DMS153 treated with DMSO at 0.1 percent for 48 hours (cell line): ENCODE measurements around the gene RBBP5.

Experiments
- DNase-seq: peaks from one replicate; lab custom pipeline; 2025; ENCODE audit not compliant: unreplicated experiment; lab: John Stamatoyannopoulos, UW

Gene RBBP5

GRCh38 chr1:205058853-205059252 lies 62.9 kb downstream of the RBBP5 start:
- DNase-seq, result no peak

DNA sequence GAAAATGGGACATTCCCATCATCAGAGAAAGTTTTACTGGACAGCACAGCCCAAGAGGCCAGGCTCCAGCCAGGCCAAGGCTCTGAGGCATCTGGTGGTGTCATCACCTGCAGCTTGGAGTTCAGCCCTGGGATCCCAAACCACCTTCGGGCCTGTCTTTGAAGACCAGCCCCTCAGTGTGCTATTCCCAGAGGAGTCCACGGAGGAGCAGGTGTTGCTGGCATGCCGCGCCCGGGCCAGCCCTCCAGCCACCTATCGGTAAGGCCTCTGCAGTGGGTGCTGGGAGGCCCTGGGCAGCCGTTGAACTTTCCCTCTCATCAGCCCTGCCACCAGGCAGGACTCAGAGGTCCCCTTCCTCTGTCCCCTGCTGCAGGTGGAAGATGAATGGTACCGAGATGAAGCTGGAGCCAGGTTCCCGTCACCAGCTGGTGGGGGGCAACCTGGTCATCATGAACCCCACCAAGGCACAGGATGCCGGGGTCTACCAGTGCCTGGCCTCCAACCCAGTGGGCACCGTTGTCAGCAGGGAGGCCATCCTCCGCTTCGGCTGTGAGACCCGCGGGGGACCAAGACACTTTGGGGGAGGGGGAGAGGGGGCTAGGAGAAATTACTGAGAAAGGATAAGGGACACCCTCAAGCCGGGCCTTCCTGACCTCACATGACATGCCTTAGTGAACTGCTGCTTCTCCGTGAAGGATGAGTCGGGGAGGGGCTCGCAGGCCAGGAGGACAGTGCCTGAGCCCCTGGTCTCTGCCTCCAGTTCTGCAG lies 63.8 kb downstream of the RBBP5 start:
- DNase-seq, result no peak

GRCh38 chr1:205056956-205057568 lies 64.7 kb downstream of the RBBP5 start:
- DNase-seq, result no peak

DNA sequence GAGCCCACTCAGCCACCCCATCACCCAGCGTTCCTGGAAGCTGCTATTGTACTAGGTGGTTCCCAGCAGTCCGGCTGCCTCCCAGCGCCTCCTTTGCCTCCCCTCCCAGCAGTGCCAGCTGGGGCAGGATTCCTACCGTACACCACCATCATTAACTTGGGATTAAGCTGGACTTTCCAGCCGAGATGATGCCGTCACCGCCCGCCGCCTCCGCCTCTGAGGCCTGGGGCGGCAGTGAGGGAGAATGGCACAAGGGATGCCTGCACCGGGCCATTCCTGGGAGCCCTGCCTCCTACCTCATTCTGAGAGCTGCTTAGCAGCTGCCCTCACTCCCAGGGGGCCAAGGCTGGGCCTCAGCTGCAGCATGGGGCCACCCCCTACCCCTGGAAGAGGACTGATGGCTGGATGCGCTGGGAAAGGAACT lies 65.6 kb downstream of the RBBP5 start:
- no peak for DNase-seq

GRCh38 chr1:205054013-205054412 lies 67.8 kb downstream of the RBBP5 start:
- DNase-seq, result no peak

DNA sequence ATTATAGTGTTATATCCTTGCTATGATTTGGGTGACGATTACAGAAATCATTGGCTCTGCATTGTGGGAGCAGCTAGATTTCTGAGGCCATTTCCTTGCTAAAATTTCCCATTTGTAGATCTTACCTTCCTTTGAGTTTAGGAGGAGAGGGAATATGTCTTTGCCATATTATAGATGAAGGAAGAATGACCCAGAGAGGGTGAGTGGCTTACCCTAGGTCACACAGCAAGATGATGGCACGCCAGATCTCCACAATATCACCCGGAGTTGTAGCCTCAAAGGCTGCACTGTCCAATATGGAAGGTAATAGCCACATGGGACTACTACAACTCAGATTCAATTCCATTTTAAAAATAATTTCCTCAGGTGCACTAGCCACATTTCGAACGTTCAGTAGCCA lies 68.5 kb downstream of the RBBP5 start:
- DNase-seq, result no peak

- DNase-seq, result no peak
Observed at GRCh38 chr1:205052690-205053089, 69.1 kb downstream of the RBBP5 start.

DNA sequence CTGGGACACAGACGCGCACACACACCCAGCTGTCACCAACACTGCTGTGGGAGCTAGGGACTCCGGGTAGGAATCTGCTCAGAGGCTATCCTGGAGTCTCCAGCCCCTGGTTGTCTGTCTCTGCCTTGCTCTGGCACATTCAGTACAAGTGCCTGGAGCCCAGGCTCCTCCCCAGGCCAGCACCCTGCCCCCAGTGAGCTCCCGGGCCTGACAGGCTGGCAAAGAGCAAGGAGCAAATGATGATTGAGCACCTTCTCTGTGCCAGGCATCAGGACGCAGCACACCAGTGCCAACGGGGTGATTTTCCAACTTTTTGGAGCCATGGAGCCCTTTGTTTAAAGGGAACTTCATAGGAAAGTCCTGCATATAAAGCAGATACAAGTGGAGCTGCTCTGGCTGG lies 72.3 kb downstream of the RBBP5 start:
- DNase-seq, result no peak

DNA sequence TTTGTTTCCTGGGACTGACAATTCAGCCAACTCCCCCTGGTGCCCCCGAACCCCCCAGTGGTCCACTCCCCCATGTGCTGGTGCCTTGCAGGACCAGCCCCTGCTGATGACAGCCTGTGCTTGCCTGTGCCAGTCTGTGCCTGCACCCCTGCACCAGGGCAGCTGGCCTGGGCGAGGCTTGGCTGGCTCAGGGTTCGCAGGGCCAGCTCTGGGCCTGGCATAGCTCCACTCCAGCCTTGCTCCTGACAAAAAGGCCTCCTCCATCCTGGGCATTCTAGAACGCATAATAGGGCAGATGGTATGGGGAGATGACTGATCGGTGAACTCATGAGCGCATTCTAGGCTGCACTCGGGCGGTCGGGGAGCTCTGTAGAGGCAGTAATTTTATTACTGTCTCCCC lies 73.4 kb downstream of the RBBP5 start:
- DNase-seq, result no peak

GRCh38 chr1:205047764-205048231 lies 74.0 kb downstream of the RBBP5 start:
- DNase-seq, result no peak

GRCh38 chr1:205046870-205047269 lies 74.9 kb downstream of the RBBP5 start:
- DNase-seq, result no peak

- no peak for DNase-seq
Observed at GRCh38 chr1:205045146-205045545, 76.6 kb downstream of the RBBP5 start.

DNA sequence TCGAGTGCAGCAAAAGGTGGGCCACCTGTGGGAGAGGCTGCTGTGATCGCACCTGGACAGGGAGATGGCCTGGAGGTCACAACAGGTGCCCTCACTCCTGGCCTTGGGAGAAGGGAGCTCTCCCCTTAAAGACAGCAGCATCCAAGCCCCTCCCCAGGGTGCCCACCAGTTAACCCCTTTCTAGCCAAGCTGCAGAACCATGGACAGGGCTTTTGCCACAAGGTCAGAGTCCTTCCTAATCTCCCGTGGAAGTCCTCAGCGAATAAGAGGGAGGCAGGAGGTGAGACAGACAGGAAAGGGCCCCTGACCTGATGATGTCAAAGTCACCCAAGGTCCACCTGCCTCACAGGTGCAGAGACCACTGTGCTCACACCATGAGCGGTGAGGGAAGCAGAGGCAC lies 77.0 kb downstream of the RBBP5 start:
- no peak for DNase-seq

DNA sequence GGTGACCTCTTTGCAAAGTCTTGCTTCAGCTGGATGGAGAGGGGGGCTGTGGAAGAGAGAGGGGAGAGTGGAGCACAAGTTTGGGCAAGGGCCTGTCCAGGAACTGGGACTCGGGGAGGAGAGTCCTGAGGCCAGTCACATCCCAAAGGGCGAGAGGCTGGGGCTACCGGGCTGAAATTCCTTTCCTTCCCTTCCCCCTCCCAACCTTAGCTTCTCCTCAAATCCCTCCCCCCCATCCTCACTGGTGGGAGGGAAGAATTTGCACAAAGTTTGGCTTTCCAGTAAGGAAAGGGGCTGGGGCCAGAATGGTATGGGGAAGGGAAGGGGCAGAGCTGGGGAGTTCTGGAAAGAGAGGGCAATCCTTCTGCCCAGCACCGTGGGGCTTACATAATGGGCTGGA lies 77.9 kb downstream of the RBBP5 start:
- DNase-seq, result no peak

DNA sequence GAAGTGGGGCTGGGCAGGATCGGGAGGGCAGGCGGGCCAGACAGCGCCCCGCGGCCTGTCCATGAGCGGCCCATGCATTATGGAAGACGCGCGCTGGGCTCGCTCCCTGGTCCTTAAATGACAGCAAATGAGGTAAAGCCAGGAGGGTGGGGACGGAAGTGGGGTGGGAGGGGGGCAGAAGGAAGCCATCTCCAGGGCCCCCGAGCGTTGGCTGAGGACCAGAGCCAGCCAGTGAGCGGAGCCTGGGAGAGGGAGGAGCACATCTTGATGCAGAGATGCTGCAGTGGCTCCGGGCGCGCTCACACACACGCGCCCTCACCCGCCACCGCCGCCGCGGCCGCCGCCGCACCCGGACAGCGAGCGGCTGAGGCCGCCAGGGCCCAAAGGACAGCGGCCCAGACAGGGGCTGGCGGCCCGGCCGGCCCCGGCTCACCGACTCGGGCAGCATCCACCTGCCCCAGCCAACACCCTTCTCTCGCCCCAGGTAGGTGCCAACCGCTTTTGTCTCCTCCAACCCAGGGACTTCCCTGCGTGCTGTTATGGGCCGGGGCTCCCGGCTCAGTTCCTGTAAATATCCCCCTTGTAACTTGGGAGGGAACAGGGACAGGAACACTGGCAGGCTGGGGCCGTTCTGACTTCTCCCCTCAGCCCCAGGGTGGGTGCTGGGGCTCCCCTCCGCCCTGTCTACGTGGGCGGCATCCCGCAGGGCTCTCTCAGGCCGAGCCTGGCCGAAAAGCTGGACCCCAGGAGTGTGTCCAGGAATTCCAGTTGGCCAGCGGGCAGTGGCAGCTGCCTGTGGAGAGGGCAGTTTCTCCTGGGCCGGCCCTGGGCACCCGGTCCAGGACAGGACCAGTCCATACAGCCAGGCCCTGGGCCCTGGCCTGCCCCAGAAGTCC lies 78.6 kb downstream of the RBBP5 start, which contains the start of gene CNTN2:
Gene CNTN2, plus strand, starts transcription at position 302 of the 896 bp plus-strand sequence. CDS start 9,974 bp downstream, outside the sequence.
- no peak for DNase-seq

GRCh38 chr1:205041998-205042910 lies 79.5 kb downstream of the RBBP5 start:
- no peak for DNase-seq

GRCh38 chr1:205041001-205041715 lies 80.6 kb downstream of the RBBP5 start:
- no peak for DNase-seq

DNA sequence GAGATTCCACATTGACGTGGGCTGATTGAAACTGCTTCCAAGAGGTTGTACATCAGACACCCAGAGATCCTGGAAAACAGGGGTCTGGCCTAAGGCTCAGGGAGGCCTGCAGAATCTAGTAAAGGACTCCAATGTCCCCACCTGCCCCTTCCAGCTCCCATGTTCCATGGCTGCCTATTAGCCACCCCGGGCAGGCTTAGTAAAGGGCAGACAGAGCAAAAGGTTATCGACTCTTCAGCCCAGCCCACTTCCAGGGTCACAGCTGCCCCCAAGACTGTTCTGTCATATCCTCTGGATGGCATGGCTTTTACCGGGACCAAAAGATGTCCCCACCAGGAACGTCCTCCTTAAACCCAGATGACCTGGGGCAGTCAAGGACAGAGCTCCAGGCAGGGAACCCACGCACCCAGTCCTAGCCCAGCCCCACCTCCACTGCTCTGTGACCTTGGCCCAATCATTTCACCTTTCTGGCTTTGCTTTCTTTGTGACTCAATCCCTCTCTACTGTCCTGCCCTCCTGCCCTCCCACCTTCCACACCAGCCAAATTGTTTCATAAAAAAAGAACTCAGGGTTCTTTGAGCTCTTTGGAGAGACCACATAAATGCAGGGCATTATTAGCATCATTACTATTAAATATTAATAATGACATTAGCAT lies 83.5 kb downstream of the RBBP5 start:
- no peak for DNase-seq

DNA sequence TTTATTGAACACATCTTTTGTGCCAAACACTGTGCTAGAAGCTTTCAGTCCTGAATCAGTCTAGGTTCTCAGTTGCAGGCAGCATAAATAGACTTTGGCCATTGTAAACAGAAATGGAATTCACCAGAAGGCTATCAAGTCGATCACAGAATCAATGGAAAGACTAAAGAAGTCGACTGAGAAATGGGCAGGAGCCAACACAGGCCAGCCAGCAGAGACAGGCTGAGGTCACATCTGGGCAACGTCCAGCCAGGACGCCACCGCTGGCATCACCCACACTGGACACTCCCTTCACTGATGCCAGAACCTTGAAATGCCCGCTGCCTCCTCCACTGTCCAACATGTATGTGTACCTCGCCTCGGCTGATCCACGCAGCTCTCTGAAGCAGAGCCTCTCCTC lies 84.2 kb downstream of the RBBP5 start:
- no peak for DNase-seq
